ENCODE data around the gene TTLL13.
A peak's percentile ranks its signal among the peaks of the same experiment; 100 is the strongest.

The TTLL13 gene

GRCh38 chr15:90217671-90218394 is 31.5 kb upstream of the TTLL13 start:
- DNase-seq (ENCODE audit: low read depth, low spot score), result no peak

- DNase-seq (ENCODE audit: low read depth, low spot score), result no peak
Observed at GRCh38 chr15:90219421-90220141, 29.8 kb upstream of the TTLL13 start.

DNA sequence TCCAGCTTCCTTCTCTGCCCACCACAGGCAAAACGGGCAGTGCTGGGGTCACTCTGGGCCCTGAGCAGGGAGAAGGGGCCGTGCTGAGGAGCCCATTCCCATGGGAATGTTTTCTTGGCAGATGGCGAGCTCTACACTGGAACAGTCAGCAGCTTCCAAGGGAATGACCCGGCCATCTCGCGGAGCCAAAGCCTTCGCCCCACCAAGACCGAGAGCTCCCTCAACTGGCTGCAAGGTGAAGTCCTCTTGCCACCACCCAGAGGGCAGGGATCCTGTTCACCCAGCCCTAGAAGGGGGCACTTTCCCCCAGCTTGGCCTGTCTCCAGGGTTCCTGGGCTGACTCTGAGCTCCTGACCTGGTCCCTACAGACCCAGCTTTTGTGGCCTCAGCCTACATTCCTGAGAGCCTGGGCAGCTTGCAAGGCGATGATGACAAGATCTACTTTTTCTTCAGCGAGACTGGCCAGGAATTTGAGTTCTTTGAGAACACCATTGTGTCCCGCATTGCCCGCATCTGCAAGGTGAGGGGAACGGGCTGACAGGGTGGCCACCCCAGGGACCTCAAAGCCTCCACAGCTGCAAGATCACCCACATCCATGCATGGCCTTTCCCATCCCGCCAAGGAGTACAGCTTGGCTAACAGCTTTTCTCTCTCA is 28.0 kb upstream of the TTLL13 start:
- no peak for DNase-seq (ENCODE audit: low read depth, low spot score)

- no peak for DNase-seq (ENCODE audit: low read depth, low spot score)
Observed at GRCh38 chr15:90222547-90222946, 26.8 kb upstream of the TTLL13 start.

DNA sequence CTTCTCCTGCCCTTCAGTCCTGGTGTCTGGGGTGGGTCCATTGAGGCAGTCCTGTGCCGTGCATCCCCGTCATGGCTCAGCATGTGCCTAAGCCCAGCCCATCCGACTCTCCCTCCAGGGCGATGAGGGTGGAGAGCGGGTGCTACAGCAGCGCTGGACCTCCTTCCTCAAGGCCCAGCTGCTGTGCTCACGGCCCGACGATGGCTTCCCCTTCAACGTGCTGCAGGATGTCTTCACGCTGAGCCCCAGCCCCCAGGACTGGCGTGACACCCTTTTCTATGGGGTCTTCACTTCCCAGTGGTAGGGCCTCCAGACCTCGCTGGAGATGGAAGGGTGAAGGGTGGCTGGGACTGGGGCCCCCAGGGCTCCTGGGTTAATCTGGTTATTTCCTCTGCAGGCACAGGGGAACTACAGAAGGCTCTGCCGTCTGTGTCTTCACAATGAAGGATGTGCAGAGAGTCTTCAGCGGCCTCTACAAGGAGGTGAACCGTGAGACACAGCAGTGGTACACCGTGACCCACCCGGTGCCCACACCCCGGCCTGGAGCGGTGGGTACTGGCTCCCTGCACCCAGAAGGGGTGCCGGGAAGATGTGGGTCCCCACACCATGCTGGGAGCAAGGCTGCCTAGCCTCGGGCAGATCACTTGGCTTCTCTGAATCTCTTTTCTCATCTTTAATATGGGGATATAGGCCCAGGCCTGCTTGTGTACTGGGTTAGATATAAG is 25.8 kb upstream of the TTLL13 start:
- no peak for DNase-seq (ENCODE audit: low read depth, low spot score)

DNA sequence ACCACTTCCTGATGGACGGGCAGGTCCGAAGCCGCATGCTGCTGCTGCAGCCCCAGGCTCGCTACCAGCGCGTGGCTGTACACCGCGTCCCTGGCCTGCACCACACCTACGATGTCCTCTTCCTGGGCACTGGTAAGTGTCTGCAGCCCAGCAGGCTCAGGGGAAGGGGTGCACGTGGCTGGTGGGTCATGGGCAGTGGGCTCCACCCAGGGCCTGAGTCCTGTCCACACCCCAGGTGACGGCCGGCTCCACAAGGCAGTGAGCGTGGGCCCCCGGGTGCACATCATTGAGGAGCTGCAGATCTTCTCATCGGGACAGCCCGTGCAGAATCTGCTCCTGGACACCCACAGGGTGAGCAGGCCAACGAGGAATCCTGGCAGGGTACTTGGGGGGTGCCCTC is 24.3 kb upstream of the TTLL13 start:
- no peak for DNase-seq (ENCODE audit: low read depth, low spot score)

DNA sequence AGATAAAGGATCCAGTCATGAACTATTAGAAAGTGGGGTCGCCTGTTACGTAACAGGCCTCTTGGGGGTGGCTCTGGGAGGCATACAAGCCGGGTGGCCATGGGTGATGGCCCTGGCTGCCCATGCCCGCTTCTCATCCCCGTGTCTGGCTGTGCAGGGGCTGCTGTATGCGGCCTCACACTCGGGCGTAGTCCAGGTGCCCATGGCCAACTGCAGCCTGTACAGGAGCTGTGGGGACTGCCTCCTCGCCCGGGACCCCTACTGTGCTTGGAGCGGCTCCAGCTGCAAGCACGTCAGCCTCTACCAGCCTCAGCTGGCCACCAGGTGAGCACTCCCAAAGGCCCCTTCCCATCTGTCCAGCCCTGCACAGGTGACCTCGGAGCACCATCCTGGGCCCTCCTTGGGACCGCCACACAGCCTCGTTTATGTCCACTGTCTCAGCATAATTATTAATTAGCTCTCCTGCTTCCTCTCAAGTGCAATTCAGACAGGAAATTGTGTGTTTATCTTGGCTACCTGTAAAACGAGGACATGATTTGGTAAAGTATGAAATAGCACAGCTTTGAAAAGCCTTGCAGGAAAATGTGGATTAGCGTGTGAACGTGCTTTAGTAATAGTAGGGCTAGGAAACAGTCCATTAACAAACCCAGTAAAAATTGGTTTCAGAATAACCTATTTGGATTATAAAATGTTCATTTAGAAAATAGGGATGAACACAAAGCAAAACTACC is 23.7 kb upstream of the TTLL13 start:
- DNase-seq (ENCODE audit: low read depth, low spot score), result no peak

- no peak for DNase-seq (ENCODE audit: low read depth, low spot score)
Observed at GRCh38 chr15:90227336-90227735, 22.0 kb upstream of the TTLL13 start.

DNA sequence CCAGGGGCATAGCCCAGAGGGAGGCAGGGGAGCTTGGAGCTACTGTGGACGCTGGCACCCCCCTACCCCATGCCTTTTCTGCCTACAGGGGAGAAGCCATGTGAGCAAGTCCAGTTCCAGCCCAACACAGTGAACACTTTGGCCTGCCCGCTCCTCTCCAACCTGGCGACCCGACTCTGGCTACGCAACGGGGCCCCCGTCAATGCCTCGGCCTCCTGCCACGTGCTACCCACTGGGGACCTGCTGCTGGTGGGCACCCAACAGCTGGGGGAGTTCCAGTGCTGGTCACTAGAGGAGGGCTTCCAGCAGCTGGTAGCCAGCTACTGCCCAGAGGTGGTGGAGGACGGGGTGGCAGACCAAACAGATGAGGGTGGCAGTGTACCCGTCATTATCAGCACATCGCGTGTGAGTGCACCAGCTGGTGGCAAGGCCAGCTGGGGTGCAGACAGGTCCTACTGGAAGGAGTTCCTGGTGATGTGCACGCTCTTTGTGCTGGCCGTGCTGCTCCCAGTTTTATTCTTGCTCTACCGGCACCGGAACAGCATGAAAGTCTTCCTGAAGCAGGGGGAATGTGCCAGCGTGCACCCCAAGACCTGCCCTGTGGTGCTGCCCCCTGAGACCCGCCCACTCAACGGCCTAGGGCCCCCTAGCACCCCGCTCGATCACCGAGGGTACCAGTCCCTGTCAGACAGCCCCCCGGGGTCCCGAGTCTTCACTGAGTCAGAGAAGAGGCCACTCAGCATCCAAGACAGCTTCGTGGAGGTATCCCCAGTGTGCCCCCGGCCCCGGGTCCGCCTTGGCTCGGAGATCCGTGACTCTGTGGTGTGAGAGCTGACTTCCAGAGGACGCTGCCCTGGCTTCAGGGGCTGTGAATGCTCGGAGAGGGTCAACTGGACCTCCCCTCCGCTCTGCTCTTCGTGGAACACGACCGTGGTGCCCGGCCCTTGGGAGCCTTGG is 21.3 kb upstream of the TTLL13 start:
- DNase-seq (ENCODE audit: low read depth, low spot score), result no peak

DNA sequence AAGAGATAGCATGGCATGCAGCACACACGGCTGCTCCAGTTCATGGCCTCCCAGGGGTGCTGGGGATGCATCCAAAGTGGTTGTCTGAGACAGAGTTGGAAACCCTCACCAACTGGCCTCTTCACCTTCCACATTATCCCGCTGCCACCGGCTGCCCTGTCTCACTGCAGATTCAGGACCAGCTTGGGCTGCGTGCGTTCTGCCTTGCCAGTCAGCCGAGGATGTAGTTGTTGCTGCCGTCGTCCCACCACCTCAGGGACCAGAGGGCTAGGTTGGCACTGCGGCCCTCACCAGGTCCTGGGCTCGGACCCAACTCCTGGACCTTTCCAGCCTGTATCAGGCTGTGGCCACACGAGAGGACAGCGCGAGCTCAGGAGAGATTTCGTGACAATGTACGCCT is 20.4 kb upstream of the TTLL13 start:
- DNase-seq (ENCODE audit: low read depth, low spot score), result no peak

GRCh38 chr15:90230071-90230494 is 19.3 kb upstream of the TTLL13 start:
- no peak for DNase-seq (ENCODE audit: low read depth, low spot score)

GRCh38 chr15:90230610-90231009 is 18.7 kb upstream of the TTLL13 start:
- no peak for DNase-seq (ENCODE audit: low read depth, low spot score)

GRCh38 chr15:90231028-90232017 is 18.0 kb upstream of the TTLL13 start:
- DNase-seq (ENCODE audit: low read depth, low spot score), result no peak

DNA sequence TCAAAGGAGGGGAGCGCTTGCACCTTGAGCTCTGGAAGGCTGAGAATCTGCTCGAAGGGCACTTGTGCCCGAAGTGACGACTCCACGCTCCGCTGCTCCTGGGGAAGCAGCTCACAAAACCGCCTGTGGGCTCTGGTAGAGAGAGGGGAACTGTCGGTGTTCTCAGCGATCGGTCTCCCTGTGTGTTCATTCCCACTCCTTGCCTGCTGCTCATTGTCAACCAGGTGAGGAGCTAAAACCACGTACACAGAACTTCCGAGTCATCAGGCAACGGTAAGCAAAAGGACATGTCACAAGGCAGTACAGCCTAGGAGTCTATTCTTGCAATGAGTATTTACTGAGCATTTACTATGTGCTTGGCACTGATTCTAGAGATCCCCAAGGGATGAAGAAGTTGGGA is 17.2 kb upstream of the TTLL13 start:
- DNase-seq (ENCODE audit: low read depth, low spot score), result no peak

DNA sequence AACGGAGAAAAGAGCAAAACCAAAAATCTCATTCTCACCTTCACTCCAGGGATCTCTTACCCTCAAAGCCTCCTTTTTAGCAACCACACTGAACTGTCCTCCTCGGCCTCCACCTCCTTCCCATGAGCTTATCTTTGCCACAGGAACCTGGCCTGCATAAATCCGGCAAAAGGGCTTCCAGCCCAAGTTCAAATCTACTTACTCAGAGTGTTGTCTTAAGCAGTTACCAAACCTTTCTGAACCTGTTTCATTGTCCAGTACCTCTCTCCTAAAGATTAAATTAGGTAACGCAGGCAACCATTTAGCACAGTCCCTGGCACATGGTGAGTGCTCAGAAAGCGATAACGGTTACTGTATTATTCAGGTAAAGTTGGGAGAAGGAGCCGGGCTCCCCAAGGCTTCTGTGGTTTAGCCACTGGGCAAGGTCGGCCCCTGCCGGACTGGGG is 16.4 kb upstream of the TTLL13 start:
- no peak for DNase-seq (ENCODE audit: low read depth, low spot score)

- DNase-seq (ENCODE audit: low read depth, low spot score), result peak; percentile 65
Observed at GRCh38 chr15:90233387-90234095, 15.8 kb upstream of the TTLL13 start, which contains the start of gene CIB1. Gene CIB1, minus strand, starts transcription at chr15:90233941. Its CDS starts 56 bp downstream, at chr15:90233885.

DNA sequence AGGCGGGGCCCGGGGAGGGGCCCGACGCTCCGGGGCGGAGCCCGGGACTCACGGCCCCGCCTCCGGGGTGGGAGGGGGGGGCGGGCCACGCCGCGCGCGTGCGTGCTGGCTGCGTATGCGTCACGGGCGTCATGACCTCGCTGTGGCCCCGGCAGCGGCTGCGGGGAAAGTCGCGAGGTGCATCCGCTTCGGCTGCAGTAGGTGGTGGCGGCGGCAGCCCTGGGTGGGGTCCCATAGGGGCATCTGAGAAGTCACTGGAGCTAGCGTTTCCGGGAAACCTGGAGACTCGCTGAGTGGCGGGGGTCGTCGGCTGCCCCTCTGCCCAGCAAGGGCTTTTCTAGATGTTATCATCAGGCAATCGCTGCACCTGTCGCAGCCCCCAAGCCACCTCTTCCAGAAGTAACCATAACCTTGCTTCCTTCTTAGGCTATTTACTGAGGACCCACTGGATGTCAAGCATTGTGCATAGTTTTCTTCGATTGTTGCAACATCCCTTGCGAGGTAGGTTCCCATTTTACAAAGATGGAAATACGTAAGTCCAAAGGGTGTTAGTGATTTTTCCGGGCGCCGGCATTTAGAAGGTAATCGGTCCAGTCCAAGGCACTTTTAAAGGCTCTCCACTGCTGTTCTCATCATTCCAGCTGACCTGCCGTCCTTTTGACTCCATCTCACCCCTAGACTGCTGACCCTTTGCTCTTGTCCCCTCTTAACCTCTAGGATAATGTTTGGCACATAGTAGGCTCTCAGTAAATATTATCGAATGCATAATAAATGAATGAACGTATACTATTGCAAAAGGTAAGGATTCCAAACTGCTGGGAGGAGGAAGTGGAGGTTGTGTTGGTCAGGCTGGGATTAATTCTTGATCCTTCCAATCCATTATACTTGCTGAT is 15.0 kb upstream of the TTLL13 start, which contains the start of gene GDPGP1:
GDPGP1 (plus strand) TSS at position 114 of the 893 bp plus-strand sequence. CDS start 6,700 bp downstream, outside the sequence.
- DNase-seq (ENCODE audit: low read depth, low spot score), result no peak

Data from iPS DF 19.7 (cell line).